ENCODE results near the gene EAPP.
"Not testable (repeated sequence)": the region's sequence is repeated elsewhere in the genome, so short reads cannot be mapped to it uniquely, and the experiment has no call there.

The EAPP gene

DNA sequence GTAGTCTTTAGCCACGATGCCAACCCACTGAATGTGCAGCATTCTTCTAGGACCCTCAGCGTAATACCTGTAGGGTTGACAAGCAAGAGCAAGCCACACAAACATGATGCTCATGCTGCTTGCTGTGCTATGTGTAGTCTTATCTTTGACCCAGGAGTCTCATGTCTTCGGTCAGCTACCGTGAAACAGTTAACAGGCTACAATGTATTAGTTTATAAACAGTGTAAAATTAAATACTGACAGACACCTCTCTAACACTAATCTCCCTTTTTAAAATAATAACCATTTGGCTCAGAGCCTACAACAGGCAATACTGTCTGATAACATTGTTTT is 1.9 kb downstream of the EAPP start:
- no peak for DNase-seq

DNA sequence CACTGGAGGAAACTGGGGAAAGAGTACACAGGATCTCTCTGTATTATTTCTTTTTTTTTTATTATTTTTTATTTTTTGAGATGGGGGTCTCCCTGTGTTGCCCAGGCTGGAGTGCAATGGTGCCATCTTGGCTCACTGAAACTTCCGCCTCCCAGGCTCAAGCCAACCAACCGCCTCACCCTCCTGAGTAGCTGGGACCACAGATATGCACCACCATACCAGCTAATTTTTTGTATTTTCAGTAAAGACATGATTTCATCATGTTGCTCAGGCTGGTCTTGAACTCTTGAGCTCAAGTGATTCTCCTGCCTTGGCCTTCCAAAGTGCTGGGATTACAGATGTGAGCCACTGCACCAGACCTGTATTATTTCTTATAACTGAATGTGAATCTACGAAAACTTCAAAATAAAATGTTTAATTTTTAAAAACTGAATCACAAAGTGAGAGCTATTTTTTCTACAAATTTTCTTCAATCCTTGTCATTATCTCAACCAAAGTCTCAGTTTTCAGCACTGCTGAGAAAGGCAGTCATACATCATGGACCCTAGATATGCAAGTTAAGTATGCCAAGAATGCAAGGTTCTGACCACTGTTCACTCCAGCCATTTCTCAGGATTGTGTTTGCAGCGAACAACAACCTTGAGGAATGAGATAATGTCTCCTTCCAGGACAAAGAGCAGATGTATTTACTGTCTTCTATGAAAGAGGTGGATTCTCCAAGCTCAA is 2.4 kb downstream of the EAPP start:
- no peak for DNase-seq

DNA sequence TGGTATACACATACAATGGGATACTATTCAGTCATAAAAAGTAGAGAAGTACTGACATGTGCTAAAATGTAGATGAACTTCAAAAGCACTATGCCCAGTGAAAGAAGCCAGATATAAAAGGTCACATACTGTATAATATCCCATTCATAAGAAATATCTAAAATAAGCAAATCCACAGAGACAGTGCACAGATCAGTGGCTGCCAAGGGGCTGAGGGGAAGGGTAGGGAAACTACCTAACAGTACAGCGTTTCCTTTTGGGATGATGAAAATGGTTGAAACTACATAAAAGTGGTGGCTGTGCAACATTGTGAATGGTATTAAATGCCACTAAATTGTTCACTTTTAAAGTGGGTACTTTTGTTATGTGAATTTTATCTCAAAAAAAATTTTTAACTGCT is 11.9 kb downstream of the EAPP start:
- no peak for DNase-seq

DNA sequence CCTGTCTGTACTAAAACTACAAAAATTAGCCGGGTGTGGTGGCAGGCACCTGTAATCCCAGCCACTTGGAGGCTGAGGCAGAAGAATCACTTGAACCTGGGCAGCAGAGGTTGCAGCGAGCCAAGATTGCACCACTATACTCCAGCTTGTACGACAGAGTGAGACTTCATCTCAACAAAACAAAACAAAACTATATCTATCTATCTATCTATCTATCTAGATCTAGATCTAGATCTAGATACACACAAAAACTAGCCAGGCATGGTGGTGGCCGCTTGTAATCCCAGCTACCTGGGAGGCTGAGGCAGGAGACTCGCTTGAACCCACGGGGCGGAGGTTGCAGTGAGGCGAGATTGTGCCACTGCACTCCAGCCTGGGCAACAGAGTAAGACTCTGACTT is 15.3 kb downstream of the EAPP start:
- DNase-seq = not testable (repeated sequence)

DNA sequence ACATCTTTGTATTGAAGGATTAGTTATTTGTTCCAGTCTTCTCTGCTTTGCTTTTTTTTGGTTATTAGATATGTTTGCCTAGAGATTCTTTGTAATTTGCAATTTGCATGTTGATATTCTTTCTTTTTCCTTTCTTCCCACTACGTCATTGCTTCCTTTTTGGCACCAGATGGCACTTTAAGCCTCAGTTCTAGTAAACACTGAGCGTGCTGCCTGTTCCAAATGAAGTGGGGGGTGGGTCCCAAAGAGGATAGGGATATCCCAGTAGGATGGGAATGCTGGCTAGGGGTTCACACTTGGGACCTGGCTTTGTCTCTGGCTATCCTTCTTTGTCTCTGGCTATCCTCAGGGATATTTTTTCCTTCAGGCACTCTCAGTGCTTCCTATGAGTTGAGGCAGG is 17.0 kb downstream of the EAPP start:
- DNase-seq = no peak

DNA sequence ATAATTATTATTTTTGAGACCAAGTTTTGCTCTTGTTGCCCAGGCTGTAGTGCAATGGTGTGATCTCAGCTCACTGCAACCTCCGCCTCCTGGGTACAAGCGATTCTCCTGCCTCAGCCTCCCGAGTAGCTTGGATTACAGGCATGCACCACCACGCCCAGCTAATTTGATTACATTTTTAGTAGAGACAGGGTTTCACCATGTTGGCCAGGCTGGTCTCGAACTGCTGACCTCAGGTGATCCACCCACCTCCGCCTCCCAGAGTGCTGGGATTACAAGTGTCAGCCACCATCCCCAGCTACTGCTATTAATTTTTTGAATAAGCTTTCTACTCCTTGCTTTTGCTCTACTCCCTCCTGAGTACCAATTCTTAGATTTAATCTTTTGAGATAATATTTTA is 18.4 kb downstream of the EAPP start:
- DNase-seq = not testable (repeated sequence)

DNA sequence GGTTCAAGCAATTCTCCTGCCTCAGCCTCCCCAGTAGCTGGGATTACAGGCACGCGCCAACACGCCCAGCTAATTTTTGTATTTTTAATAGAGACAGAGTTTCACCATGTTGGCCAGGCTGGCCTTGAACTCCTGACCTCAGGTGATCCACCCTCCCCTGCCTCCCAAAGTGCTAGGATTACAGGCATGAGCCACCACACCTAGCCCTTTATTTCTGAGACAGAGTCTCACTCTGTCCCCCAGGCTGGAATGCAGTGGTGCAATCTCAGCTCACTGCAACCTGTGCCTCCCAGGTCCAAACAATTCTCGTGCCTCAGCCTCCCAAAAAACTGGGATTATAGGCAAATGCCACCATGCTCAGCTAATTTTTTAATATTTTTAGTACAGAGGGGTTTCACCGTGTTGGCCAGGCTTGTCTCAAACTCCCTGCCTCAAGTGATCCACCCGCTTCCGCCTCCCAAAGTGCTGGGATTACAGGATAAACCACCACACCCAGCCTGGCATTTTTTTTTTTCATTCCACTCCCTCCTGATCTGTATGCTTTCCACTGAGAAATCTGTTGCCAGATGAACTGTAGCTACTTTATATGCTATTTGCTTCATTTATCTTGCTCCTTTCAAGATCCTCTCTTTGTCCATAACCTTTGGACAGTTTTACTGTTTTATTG is 19.1 kb downstream of the EAPP start:
- DNase-seq = not testable (repeated sequence)

DNA sequence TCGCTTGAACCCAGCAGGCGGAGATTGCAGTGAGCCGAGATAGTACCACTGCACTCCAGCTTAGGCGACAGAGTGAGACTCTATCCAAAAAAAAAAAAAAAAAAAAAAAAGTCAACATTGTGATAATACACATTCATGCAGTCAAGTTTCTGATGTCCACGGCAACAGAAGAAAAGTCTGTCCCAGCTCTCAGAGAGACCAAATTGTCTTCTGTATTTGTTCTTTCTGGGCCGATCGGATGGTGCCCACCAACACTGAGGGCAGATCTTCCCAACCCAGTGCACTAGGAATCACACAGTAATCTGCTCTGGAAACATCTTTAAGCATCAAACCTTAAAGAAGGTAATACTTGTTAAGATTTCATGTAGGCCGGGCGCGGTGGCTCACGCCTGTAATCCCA is 31.6 kb downstream of the EAPP start:
- no peak for DNase-seq

DNA sequence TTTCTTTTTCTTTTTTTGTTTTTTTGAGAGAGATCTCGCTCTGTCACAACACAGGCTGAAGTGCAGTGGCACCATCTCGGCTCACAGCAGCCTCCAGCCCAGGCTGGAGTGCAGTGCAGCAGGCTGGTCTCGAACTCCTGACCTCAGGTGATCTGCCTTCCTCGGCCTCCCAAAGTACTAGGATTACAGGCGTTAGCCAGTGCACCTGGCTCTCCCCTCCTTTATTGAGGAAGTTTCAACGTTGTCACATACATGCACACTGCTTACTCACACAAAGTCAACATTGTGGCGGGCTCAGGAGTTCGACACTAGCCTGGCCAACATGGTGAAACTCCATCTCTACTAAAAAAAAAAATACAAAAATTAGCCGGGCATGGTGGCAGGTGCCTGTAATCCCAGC is 32.0 kb downstream of the EAPP start:
- no peak for DNase-seq

DNA sequence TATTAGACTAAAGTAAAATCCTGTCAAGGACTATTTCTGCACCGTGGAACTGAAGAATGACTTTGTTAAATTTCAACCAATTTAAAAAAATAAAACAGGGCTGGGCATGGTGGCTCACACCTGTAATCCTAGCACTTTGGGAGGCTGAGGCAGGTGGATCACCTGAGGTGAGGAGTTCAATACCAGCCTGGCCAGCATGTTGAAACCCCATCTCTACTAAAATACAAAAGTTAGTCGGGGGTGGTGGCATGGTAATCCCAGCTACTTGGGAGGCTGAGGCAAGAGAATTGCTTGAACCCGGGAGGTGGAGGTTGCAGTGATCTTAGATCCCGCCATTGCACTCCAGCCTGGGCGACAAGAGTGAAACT is 34.4 kb downstream of the EAPP start:
- not testable (repeated sequence) for DNase-seq

DNA sequence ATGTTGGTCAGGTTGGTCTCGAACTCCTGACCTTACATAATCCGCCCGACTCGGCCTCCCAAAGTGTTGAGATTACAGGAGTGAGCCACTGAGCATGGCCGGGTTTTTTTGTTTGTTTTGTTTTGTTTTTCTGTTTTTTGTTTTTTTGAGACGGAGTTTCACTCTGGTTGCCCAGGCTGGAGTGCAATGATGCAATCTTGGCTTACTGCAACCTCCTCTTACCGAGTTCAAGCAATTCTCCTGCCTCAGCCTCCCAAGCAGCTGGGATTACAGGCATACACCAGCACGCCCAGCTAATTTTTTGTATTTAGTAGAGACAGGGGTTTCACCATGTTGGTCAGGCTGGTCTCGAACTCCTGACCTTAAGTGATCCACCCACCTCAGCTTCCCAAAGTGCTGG is 35.5 kb downstream of the EAPP start:
- not testable (repeated sequence) for DNase-seq

DNA sequence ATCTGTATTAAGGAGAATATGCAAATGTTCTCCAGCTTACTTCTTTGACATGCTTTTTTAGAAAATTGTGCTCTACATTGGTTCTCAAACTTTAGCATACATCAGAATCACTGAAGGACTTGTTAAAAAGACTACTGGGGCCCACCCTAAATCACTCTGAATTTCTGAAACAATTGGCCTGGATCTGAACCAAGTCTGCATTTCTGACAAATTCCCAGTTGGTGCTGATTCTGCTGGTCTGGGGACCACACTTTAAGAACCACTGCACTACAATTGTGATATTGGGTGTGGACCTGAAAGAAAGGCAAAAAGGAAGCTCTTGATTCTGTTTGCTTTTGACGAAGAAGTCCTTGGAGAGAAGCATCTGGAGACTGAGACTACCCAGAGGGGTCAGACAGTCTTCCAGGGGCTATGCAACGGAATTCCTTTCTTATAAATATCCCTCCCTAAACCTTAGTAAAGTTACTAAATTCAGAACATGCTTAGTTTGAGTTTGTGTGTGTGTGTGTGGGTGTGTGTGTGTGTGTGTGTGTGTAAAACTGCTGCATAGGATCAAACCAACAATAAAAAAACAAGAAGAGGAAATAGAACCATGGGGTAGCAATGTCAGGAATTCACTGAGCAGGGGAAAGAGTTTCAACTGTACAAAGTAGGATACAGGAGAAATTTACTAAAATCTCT is 36.8 kb downstream of the EAPP start:
- DNase-seq = no peak

DNA sequence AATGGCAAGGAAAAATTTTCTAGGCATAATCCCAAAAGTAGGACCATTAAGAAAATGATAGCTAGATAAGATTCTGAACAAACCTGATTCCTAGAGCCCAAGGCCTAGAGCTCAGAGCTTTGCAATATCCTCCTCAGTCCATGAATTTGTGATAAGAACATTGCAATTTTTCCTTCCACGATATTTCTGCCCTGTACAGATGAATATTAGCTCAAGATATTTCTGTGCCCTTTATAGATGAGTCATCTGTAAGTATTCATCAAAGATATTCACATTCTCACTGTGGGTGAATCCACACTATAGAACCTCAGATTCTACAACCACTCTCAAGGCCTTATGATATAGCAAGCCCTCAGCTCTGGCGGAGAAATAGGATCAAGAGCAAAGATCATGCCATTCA is 37.5 kb downstream of the EAPP start:
- no peak for DNase-seq

DNA sequence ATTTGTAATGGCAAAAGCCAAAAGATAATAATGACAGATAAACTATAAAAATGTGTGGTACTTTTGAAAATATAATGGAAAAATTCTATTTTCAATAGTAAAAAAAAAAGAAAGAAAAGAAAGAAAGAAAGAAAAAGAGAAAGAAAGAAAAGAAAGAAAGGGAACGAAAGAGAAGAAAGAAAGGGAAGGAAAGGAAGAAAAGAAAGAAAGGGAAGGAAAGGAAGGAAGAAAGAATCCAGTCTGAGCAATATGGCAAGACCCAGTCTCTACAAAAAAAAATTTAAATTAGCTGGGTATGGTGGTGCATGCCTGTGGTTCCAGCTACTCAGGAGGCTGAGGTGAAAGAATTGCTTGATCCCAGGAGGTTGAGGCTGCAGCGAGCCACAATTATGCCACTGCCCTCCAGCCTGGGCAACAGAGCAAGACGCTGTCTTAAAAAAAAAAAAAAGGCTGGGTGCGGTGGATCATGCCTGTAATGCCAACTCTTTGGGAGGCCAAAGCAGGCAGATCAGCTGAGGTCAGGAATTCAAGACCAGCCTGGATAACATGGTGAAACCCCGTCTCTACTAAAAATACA is 38.4 kb downstream of the EAPP start:
- DNase-seq = no peak

DNA sequence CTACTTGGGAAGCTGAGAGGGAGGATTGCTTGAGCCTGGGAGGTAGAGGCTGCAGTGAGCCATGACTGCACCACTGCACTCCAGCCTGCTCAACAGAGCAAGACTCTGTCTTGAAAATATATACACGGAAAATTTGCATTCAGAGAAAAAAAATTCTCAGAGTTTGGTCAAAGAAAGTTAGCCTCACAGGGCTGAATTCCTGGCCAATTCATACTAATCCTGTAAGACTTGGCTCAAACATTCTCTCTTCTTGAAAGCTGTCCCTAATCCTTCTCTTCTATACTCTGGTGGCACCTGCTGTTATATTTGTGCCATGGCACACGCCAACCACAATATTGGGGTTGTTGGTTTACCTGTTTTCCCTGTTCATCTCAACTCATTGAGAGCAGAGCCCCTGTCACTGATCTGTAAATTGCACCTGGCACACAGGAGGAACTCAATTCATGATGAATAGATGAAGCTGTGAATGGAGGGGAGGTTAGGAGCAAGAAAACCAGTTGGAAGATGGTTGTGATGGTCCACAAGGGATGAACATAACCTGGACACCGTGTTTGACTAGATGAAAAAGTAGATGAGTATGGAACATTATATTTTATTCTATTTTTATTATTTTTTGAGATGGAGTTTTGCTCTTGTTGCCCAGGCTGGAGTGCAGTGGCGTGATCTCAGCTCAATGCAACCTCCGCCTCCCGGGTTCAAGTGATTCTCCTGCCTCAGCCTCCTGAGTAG is 40.7 kb downstream of the EAPP start:
- DNase-seq = no peak

DNA sequence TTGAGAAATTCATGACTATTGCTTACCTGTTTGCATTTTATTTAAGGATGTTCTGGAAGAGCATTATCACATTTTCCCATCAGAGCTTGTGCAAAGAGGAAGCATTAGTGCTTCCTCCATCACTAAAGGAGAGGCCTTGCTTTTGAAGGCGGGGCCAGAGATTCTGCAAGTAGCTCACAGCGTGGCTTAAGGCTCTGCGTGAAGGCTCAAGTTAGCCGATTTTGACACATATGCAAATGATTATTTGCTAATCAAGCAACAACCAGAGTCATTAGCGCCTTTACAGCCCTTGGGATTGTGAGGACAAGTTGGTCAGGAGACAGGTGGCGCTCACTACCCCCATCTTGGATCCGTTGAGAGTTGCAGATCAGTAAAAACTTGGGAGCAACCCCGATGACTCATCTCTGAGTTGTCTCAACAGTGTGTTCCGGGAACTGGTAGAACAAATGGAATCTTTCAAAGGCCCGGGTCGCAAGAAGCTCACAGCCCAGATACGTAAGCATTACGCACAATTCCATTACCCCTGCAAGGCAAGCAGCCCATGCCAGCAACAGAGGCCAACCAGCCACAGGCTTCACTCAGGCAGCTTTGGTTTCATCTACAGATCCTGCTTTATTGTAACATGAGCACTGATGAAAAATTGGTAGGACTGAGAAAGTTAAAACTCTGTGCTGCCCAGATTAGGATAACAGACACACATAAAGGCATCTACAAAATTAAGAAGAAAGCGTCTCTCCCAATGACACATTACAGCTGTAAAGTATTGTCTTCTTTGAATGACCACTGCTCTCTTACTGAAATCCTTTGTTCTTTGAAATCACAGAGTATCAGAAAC is 42.6 kb downstream of the EAPP start:
- peak; percentile 78 for DNase-seq

DNA sequence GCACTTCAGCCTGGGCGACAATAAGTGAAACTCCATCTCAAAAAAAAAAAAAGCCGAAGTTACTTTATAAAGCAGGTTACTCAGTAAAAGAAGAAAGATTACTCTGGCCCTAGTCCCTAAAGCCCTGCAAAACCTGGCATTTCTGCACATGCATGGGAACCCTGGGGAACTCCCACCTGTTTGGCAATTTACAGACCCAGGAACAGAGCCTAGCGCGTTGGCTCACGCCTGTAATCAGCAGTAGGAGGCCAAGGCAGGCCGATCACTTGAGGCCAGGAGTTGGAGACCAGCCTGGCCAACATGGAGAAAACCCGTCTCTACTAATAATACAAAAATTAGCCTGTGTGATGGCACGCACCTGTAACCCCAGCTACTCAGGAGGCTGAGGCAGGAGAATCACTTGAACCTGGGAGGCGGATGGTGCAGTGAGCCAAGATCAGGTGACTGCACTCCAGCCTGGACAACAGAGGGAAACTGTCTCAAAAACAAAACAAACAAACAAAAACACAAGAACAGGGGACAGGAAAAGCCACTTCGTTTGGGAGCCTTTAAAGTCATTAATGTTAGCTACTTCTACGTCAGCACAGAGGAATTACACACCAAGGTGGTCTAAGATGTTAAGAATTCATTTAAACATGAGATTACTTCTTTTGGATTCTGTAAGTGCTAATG is 43.4 kb downstream of the EAPP start:
- no peak for DNase-seq

DNA sequence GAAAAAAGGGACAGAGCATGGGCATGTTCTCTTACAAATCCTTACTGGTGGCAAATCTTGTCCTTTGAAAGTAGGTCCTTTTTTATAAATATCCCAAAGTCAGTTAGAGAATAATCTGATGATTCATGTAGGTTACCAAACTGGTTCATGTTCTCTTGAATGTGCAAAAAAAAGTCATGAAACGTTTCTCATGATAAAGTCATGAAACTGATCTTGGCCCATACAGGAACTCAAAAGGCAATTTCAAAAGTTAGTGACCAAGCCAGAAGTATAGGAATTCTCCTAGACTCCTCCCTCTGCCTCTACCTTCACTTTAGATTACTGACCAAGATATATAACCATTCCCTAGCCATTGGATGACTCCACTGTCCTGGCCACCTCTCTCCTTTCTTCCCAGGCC is 50.2 kb downstream of the EAPP start:
- no peak for DNase-seq

DNA sequence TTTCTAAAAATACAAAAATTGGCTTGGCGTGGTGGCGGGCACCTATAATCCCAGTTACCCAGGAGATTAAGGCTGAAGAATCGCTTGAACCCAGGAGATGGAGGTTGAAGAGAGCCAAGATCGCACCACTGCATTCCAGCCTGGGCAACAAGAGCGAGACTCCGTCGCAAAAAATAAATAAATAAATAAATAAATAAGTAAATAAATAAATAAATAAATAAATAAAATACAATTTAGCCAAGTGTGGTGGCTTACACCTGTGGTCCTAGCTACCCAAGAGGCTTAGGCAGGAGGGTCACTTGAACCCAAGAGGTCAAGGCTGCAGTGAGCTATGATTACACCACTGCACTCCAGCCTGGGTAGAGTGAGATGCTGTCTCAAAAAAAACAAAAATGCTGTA is 51.0 kb downstream of the EAPP start:
- no peak for DNase-seq

DNA sequence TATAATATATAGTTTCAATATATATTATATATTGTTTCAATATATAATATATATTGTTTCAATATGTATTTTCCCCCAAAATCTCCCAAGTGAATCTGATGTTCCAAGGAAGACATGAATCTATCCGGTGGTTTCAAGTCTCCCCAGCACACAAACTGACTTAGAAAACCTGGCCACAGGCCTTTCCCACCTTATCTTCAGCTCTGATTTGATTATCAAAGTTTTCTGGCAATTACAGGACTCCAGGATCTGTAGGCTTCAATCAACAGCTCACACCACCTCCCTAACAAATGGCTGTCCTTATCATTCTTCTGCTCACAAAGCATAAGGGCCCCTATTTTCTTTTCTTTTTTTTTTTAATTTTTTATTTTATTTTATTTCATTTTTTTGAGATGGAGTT is 54.8 kb downstream of the EAPP start:
- no peak for DNase-seq

DNA sequence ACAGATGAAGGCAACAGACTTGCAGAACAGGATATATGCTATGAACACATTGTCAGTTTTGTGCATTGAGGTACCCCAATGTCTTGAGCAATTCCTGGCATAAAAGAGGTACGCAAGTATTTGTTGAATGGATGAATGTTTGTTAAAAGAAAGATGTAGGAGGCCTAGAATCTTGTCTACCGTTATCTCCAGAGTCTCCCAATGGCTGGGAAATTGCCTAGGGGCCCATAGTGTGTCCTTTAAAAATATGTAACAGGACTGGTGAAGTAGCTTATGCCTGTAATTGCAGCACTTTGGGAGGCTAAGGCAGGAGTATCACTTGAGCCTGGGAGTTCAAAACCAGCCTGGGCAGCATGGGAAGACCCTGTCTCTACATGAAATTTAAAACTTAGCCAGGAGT is 57.0 kb downstream of the EAPP start:
- no peak for DNase-seq

DNA sequence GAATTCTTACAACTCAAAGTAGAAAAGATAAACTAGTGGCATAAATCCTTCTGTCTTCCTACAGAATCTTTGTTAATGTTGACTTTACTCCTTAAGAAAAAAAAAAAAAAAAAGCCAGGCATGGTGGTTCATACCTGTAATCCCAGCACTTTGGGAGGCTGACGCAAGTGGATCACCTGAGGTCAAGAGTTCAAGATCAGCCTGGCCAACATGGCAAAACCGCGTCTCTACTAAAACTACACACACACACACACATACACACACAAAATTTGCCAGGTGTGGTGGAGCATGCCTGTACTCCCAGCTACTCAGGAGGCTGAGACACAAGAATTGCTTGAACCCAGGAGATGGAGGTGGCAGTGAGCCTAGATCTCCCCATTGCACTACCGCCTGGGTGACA is 59.8 kb downstream of the EAPP start:
- no peak for DNase-seq
